Measurements from ENCODE around the gene FREY1.
A peak's percentile ranks its signal among the peaks of the same experiment; 100 is the strongest.
"Not testable (repeated sequence)": the region's sequence is repeated elsewhere in the genome, so short reads cannot be mapped to it uniquely, and the experiment has no call there.

FREY1 gene

GRCh38 chr11:45913514-45913913, 6.4 kb upstream of the FREY1 start:
- DNase-seq: no peak

- DNase-seq: no peak
These were observed 3.6 kb upstream of the FREY1 start for GRCh38 chr11:45910623-45911022.

- no peak for DNase-seq
These were observed 2.8 kb upstream of the FREY1 start for GRCh38 chr11:45909594-45910475.

- no peak for DNase-seq
These were observed 870 bp upstream of the FREY1 start for GRCh38 chr11:45907911-45908370.

- no peak for DNase-seq
These were observed 882 bp downstream of the FREY1 start for GRCh38 chr11:45906096-45906682.

- not testable (repeated sequence) for DNase-seq
These were observed 1.5 kb downstream of the FREY1 start for GRCh38 chr11:45905576-45905975.

- DNase-seq: no peak
These were observed 2.0 kb downstream of the FREY1 start for GRCh38 chr11:45905095-45905494.

GRCh38 chr11:45904309-45904915, 2.7 kb downstream of the FREY1 start:
- DNase-seq: no peak

- DNase-seq: no peak
These were observed 4.4 kb downstream of the FREY1 start for GRCh38 chr11:45902452-45903380.

GRCh38 chr11:45901626-45902025, 5.4 kb downstream of the FREY1 start:
- no peak for DNase-seq

- no peak for DNase-seq
These were observed 6.0 kb downstream of the FREY1 start for GRCh38 chr11:45900916-45901617.

GRCh38 chr11:45900175-45900800, 6.8 kb downstream of the FREY1 start:
- DNase-seq: not testable (repeated sequence)

GRCh38 chr11:45899448-45900174, 7.5 kb downstream of the FREY1 start:
- DNase-seq: peak; percentile 74

- DNase-seq: no peak
These were observed 8.0 kb downstream of the FREY1 start for GRCh38 chr11:45899086-45899447.

GRCh38 chr11:45897556-45897955, 9.5 kb downstream of the FREY1 start:
- DNase-seq: no peak

- no peak for DNase-seq
These were observed 10.6 kb downstream of the FREY1 start for GRCh38 chr11:45896422-45896984.

- DNase-seq: no peak
These were observed 11.4 kb downstream of the FREY1 start for GRCh38 chr11:45895553-45896259.

- DNase-seq: no peak
These were observed 12.4 kb downstream of the FREY1 start for GRCh38 chr11:45894555-45895247.

- no peak for DNase-seq
These were observed 14.2 kb downstream of the FREY1 start for GRCh38 chr11:45892856-45893255.

All from activated T-cell treated with anti-CD3 and anti-CD28 coated beads, Interleukin-2, amount 50 U/mL, for 1 hour (primary cell).